ELF-1 (cell line): ENCODE results near the gene TRIM66.
A peak's percentile ranks its signal among the peaks of the same experiment; 100 is the strongest.

Experiments used
- DNase-seq: peaks from one replicate; pipeline ENCODE4 v3.0.0-alpha.2; 2016; ENCODE audit warnings: low read depth, low spot score

TRIM66 gene

DNA sequence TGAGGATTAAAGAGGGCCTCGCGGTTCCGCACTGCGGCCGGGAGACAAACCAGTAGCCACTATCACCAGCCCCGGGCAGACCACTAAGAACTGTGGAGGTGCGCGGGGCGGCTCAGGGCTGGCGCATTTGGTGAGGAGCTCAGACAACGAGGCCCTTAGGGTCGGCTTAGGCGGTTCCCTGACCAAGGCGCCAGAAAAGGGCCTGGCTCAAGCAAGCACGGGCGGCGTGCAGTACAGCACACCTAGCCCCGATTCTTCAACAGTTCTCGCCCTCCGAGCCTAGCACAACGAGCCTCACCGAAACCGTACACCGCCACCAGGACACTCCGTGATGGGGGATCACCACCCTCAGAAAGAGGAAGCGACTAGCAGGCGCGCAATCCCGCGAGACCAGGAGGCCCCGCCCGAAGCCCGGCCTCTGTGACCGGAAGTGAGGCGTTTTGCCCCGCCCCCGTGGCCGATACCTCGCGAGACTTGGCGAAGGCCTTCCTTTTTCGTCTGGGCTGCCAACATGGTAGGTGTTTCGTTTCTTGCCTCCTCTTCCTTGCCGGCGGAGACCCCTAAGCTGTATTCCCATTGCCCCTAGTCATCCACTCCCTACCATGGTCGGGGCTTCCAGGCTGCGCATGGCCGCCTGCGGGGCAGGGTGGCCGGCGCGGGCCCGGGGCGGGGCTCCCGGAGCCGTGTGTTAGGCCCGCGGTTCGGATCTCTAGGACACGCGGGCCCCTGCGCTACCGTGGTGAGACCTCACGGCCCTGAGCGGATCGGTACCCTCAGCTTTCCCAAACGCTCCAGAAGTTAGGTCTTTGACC is at the start of gene TRIM66, which contains the start of gene RPL27A:
TSS of gene TRIM66 (minus strand) at position 363 of the 812 bp plus-strand sequence. CDS start 10,391 bp downstream, outside the sequence.
TSS of gene RPL27A (plus strand) at position 490 of the 812 bp plus-strand sequence. CDS start at position 512, 22 bp downstream.
- peak; percentile 97 for DNase-seq

DNA sequence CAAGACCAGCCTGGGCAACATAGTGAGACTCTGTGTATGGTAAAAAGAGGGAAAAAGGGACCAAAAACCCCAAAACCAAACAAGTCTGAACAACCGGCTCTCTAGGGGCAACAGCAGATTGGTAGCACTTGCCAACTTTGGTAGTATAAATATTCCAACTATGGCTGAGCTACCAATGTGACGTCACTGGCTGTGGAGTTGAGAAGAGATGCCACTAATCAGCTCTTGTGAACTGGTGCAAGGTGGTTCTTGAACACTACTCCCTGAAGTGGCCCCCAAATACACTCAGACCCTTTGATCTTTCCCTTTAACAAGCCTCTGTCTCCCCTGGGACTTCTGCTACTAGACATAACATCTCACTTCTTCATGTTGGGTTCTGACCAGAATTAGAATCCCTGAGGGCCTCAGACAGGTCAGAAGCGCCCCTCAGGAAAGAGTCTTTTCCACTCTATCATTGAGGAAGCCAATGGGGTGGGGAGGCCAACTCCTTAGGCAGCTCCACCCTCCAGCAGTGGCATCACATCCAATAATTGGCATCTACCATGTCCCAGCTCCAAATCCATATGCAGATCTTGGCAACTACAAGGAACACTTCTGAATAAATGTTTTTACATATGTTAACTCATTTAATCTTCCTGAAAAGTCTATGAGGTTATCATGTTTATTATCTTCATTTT is 49.3 kb upstream of the TRIM66 start:
- no peak for DNase-seq

DNA sequence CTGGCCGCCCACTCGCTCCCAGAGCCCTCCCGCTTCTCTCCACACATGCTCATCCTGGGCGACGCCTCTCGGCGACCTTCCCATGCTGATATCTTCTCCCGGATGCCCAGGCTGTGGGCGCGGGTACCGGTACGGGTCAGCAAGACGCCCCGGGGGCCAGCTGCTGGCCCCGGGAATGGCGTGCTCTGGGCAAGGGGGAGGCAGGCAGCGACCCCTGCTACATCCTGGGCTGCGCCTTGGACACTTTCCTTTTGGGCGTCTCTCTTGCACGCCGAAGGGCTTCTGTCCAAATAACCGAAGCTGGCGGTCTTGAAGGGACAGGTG is 48.2 kb upstream of the TRIM66 start:
- no peak for DNase-seq

- DNase-seq, result no peak
Measured at GRCh38 chr11:8729837-8730696, 47.6 kb upstream of the TRIM66 start.

- DNase-seq, result no peak
Measured at GRCh38 chr11:8729067-8729466, 46.6 kb upstream of the TRIM66 start.

- no peak for DNase-seq
Measured at GRCh38 chr11:8728563-8728962, 46.1 kb upstream of the TRIM66 start.

DNA sequence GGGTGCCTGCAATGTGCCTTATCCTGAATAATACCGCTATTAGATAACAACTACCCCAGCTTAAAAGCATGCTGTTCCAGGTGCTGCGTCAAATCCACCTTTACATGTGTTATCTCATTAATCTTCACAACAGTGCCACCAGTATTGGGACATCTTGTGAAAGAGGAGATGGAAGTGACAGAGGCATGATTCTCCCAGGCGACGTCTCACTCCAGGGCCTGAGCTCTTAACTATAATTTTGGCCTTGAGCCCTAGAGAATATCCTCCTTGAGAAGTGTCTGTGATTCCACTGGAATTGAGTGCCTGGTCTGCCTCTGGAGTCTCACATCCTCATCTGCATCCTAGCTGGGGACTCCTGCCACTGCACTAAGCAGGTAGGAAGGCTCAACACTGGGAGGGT is 43.9 kb upstream of the TRIM66 start:
- no peak for DNase-seq

- no peak for DNase-seq
Measured at GRCh38 chr11:8724682-8725081, 42.2 kb upstream of the TRIM66 start.

DNA sequence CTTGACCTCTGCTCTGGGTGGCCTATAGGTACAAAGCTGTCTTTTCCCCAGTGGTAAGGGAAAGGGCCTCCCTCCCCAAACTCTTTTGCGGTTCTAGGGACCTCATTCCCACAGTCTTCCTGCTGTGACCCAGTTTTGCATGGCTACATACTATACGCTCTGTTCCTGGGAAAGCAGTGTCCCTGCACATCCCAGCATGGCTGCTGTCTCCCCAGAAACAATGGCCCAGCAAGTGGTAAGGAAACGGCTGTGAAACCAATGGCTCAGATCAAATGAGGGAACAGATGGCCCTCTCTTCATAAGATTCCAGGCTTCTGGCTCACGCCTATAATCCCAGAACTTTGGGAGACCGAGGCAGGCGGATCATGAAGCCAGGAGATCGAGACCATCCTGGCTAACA is 41.2 kb upstream of the TRIM66 start:
- DNase-seq, result no peak

DNA sequence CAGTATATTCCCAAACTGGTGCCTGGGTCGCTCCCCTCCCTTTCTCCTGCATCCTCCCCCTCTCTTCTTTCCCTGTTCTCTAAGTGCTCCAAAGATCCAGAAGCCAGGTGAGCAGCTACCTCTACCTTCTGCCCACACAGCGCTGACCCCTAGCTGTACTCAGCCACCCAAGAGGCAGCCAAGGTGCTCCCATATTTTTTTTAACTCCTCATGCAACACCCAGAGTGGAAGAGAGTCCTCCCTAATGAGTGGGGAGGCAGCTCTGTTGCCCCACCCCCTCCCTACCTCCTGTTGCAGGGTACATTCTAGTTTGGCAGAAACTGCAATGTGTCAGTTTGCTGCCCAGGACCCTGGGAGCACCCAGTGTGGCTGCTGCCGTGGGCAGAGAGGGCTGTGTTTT is 40.3 kb upstream of the TRIM66 start:
- DNase-seq, result no peak

- DNase-seq, result peak; percentile 66
Measured at GRCh38 chr11:8721609-8722500, 39.4 kb upstream of the TRIM66 start.

- DNase-seq, result peak; percentile 94
Measured at GRCh38 chr11:8720868-8721608, 38.6 kb upstream of the TRIM66 start.

GRCh38 chr11:8720352-8720751 is 37.9 kb upstream of the TRIM66 start:
- peak; percentile 21 for DNase-seq

GRCh38 chr11:8719721-8720120 is 37.3 kb upstream of the TRIM66 start:
- no peak for DNase-seq

- DNase-seq, result peak; percentile 67
Measured at GRCh38 chr11:8719211-8719649, 36.8 kb upstream of the TRIM66 start.

- peak; percentile 60 for DNase-seq
Measured at GRCh38 chr11:8717876-8718753, 35.6 kb upstream of the TRIM66 start.

DNA sequence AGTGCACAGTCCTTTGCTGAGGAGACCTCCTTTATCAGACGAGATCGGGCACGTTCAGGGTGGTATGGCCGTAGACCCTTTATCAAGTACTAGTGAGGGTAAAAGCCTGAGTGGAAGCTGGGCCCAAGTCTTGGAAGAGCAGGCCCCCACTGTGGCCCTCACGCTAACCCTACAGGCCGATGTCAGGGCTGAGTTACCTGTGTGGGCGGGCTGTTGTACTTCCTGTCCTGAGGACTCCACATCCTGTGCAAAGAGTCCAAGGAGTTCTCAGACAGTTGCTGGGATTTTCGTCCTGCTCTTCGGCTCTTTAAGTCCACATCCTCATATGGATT is 35.0 kb upstream of the TRIM66 start:
- DNase-seq, result no peak

DNA sequence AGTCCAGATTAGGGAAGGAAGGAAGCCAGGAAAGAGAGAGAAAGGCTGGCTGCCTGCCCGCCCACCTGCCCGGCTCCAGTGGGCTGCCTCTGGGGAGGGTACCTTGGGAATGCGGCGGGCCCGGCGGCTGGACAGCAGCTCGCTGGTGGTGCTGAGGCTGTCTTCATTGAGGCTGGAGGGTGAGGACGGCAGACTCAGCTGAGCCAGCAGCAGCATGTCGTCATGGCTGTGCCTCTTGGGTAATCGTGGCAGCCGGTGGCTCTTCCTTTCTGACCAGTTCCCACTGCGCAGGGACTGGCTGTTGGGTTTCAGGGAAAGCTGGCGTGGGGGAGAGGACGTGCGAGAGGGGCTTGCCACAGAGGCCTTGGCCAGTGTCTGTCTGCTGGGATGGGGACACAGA is 33.0 kb upstream of the TRIM66 start:
- no peak for DNase-seq

DNA sequence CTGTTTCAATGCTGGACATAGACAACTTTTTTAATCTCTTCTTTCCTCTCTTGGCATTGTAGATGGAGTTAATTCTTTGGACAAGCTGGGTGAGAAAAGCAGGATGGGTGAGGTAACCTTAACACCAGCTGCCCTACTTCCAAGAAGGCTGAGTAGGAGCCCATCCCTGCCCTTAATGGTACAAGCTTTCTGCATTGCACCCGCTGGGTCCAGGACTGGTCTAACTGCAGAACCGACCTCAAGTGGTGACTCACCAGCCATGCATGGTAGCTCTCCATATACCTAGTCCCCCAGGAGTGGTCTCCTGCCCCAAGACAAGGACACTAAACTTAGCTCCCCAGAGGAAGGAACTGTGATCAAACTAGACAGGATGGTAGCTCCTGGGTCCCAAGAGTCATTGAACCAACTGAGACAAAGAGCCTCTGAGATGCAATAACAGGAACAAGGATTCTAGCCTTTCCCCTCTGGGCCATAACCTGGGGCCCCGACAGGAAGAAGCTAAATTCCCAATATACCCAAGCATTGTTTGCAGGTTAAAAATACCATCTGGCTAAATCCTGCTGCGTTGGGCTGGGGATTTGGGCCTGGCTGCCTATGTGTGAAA is 32.3 kb upstream of the TRIM66 start:
- no peak for DNase-seq
